Activated CD4-positive, alpha-beta memory T cell treated with anti-CD3 and anti-CD28 coated beads, Interleukin-2, amount 10 ng/mL, durations not matched to agents 7 days and 5 days (primary cell): ENCODE measurements around the gene LIFR. TPM values are rescaled to one million over a fixed set of nuclear protein-coding genes. Genes with fewer than 3 reads are reported as not detected.

Source experiments
- CTCF ChIA-PET: fragments of 350-600 bp; sonication (Branson Sonifier 250); formaldehyde crosslinking; loops from one replicate; lab custom pipeline; 2021; ENCODE audit warnings: antibody characterized with exemption, inconsistent platforms; lab: Charles Lee
- POLR2A ChIA-PET: fragments of 350-600 bp; sonication (Branson Sonifier 250); formaldehyde crosslinking; loops from one replicate; lab custom pipeline; 2021; ENCODE audit warnings: antibody characterized with exemption; lab: Charles Lee
- DNase-seq: peaks from one replicate; pipeline ENCODE4 v3.0.0-alpha.2; 2020
- H3K27ac Mint-ChIP-seq: one replicate; pipeline ENCODE4 v1.8.0; 2021; ENCODE audit warnings: mild to moderate bottlenecking, mixed read lengths
- H3K27me3 Mint-ChIP-seq: one replicate; pipeline ENCODE4 v1.8.0; 2021; ENCODE audit warnings: mixed read lengths
- H3K36me3 Mint-ChIP-seq: one replicate; pipeline ENCODE4 v1.8.0; 2021; ENCODE audit warnings: low read depth, mixed read lengths
- H3K4me1 Mint-ChIP-seq: one replicate; pipeline ENCODE4 v1.8.0; 2021; ENCODE audit warnings: mixed read lengths
- H3K4me3 Mint-ChIP-seq: one replicate; pipeline ENCODE4 v1.8.0; 2021; ENCODE audit warnings: mild to moderate bottlenecking, mixed read lengths
- H3K9me3 Mint-ChIP-seq: one replicate; pipeline ENCODE4 v1.8.0; 2021; ENCODE audit warnings: mixed read lengths
- total RNA-seq, 2 experiments: library from RNA; stranded (reverse); gene quantifications; one replicate each; pipeline ENCODE4 v1.2.3, GENCODE V29; 2021

Gene LIFR
- total RNA-seq, 2 experiments from 2014 or later: 0.05 to 0.18 TPM

DNA sequence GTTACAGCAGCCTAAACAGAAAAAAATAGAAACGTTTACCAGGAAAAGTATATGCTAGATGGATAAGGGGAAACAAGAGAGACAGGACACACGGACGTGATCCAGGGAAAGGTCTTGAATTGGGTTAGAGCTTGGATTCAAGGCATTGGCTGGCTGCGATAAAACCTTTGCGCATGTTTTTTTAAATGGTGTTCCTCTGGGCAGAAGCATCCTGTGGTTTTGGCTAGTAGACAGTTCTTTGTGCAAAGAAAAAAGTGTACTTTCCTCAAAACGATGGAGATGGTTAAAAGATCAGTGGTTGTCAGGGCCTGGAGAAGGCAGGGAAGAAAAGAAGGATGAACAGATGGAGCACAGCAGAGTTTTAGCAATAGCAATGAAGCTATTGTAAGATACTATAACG is 37.5 kb upstream of the LIFR start:
- DNase-seq: no peak
- no peak overlapping the region for H3K4me3 Mint-ChIP-seq
- POLR2A ChIA-PET: no interaction called here
- H3K27ac Mint-ChIP-seq: no peak overlapping the region
- H3K27me3 Mint-ChIP-seq: peaks cover 11% of the 10 kb centered on the region
- no peaks in the 10 kb centered on the region for H3K4me1 Mint-ChIP-seq
- CTCF ChIA-PET: no interaction called here
- H3K36me3 Mint-ChIP-seq: no peaks in the 10 kb centered on the region
- H3K9me3 Mint-ChIP-seq: no peaks in the 10 kb centered on the region

- CTCF ChIA-PET: no interaction called here
- H3K4me1 Mint-ChIP-seq: no peaks in the 10 kb centered on the region
- H3K9me3 Mint-ChIP-seq: no peaks in the 10 kb centered on the region
- POLR2A ChIA-PET: no interaction called here
- H3K27me3 Mint-ChIP-seq: peaks cover 11% of the 10 kb centered on the region
- H3K27ac Mint-ChIP-seq: no peak overlapping the region
- DNase-seq: no peak
- H3K36me3 Mint-ChIP-seq: no peaks in the 10 kb centered on the region
- H3K4me3 Mint-ChIP-seq: no peak overlapping the region
These were observed 35.0 kb upstream of the LIFR start for GRCh38 chr5:38591523-38591849.

DNA sequence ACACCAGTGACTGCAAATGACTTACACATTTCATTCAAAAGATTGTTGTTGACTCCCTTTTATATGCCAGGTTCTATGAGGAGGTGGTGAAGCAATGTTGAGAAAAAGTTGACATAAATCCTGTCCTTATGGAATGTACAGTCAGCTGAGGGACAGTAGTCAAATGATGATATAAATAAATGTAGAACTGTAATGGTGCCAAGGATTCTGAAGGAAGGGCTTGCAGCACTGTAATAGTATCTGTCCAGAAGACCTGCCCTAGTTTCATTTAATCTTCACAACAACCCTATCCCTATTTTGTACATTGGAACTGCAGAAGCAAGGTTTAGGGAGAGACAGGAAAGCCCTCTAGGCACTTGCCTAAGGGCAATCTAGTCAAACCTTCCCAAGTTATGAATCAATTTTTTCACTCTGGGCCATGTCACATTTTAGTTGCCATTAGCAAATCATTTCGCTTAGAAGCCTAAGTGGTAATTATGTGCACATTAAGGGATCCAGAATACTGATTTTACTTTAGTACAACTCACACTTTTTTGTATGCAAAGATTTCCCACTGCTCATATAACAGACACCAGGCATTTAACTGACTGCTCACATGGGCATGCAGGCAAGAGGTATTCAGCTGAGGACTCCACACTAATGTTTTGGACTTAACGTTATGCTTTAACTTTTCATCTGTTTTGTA is 34.5 kb upstream of the LIFR start:
- DNase-seq: no peak
- H3K27ac Mint-ChIP-seq: no peak overlapping the region
- H3K27me3 Mint-ChIP-seq: peaks cover 11% of the 10 kb centered on the region
- ChIA-PET CTCF (no interaction called here), POLR2A (no interaction called here)
- no peaks in the 10 kb centered on the region for H3K4me1 Mint-ChIP-seq
- H3K36me3 Mint-ChIP-seq: no peaks in the 10 kb centered on the region
- H3K4me3 Mint-ChIP-seq: no peak overlapping the region
- no peaks in the 10 kb centered on the region for H3K9me3 Mint-ChIP-seq

- H3K4me3 Mint-ChIP-seq: no peak overlapping the region
- H3K9me3 Mint-ChIP-seq: no peaks in the 10 kb centered on the region
- ChIA-PET POLR2A (no interaction called here), CTCF (interaction anchor here (1.8 kb wide), 1 partner anchor 148 kb away, joined by 7 read pairs; no protein-coding TSS in a partner anchor)
- H3K27ac Mint-ChIP-seq: no peak overlapping the region
- no peaks in the 10 kb centered on the region for H3K4me1 Mint-ChIP-seq
- H3K27me3 Mint-ChIP-seq: peaks cover 11% of the 10 kb centered on the region
- DNase-seq: no peak
- H3K36me3 Mint-ChIP-seq: no peaks in the 10 kb centered on the region
These were observed 33.2 kb upstream of the LIFR start for GRCh38 chr5:38589629-38590028.

GRCh38 chr5:38585816-38586215 is 29.4 kb upstream of the LIFR start:
- H3K4me1 Mint-ChIP-seq: peaks cover 3% of the 10 kb centered on the region
- no peak for DNase-seq
- no peaks in the 10 kb centered on the region for H3K9me3 Mint-ChIP-seq
- H3K27ac Mint-ChIP-seq: no peak overlapping the region
- H3K36me3 Mint-ChIP-seq: no peaks in the 10 kb centered on the region
- no peak overlapping the region for H3K4me3 Mint-ChIP-seq
- peaks cover 25% of the 10 kb centered on the region for H3K27me3 Mint-ChIP-seq
- ChIA-PET CTCF (interaction anchor here (1.2 kb wide), 1 partner anchor 144 kb away, joined by 3 read pairs; no protein-coding TSS in a partner anchor), POLR2A (no interaction called here)

DNA sequence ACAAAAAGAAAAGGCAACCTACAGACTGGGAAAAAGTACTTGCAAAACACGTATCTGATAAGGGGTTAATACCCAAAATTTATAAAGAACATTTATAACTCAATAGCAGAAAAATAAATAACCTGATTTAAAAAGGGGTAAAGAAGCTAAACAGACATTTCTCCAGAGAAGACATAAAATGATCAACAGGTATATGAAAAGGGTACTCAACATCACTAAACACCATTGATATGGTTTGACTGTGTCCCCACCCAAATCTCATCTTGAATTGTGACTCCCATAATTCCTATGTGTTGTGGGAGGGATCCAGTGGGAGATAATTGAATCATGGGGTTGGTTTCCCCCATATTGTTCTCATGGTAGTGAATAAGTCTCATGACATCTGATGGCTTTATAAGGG is 27.1 kb upstream of the LIFR start:
- POLR2A ChIA-PET: no interaction called here
- H3K4me1 Mint-ChIP-seq: peaks cover 3% of the 10 kb centered on the region
- no peak for DNase-seq
- peaks cover 23% of the 10 kb centered on the region for H3K27me3 Mint-ChIP-seq
- CTCF ChIA-PET: no interaction called here
- H3K36me3 Mint-ChIP-seq: no peaks in the 10 kb centered on the region
- no peaks in the 10 kb centered on the region for H3K9me3 Mint-ChIP-seq
- H3K4me3 Mint-ChIP-seq: no peak overlapping the region
- no peak overlapping the region for H3K27ac Mint-ChIP-seq

GRCh38 chr5:38582975-38583319 is 26.5 kb upstream of the LIFR start:
- Mint-ChIP-seq H3K4me1 (peaks cover 3% of the 10 kb centered on the region), H3K27ac (no peak overlapping the region), H3K36me3 (no peaks in the 10 kb centered on the region), H3K4me3 (no peak overlapping the region), H3K9me3 (no peaks in the 10 kb centered on the region), H3K27me3 (peaks cover 23% of the 10 kb centered on the region)
- POLR2A ChIA-PET: no interaction called here
- CTCF ChIA-PET: no interaction called here
- no peak for DNase-seq

- Mint-ChIP-seq H3K36me3 (no peaks in the 10 kb centered on the region), H3K4me1 (peaks cover 3% of the 10 kb centered on the region), H3K4me3 (no peak overlapping the region), H3K27ac (no peak overlapping the region), H3K9me3 (no peaks in the 10 kb centered on the region), H3K27me3 (peaks cover 25% of the 10 kb centered on the region)
- CTCF ChIA-PET: no interaction called here
- no peak for DNase-seq
- POLR2A ChIA-PET: no interaction called here
These were observed 26.0 kb upstream of the LIFR start for GRCh38 chr5:38582293-38582974.

DNA sequence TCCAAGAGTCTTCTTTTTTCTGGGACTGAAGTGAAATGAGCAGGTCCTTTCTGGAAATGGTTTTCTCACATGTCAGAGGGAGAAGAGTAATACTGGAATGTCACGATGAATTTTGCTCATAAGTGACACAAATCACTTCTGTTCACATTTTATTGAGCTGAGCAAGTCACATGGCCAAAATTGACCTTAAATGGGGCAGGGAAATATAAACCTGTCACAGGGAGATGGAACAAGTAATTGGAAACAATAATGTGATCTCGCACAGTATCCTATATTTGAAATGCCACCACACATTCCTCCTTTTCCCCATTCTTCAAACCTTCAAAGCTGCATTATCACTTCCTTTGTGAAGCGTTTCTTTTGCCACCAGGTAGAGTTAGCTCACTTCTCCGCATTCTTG is 25.2 kb upstream of the LIFR start:
- Mint-ChIP-seq H3K27me3 (peaks cover 29% of the 10 kb centered on the region), H3K36me3 (no peaks in the 10 kb centered on the region), H3K27ac (no peak overlapping the region), H3K4me1 (peaks cover 3% of the 10 kb centered on the region), H3K4me3 (no peak overlapping the region), H3K9me3 (no peaks in the 10 kb centered on the region)
- POLR2A ChIA-PET: no interaction called here
- CTCF ChIA-PET: no interaction called here
- DNase-seq: no peak

- POLR2A ChIA-PET: no interaction called here
These were observed 22.7 kb upstream of the LIFR start for GRCh38 chr5:38579105-38579504.

DNA sequence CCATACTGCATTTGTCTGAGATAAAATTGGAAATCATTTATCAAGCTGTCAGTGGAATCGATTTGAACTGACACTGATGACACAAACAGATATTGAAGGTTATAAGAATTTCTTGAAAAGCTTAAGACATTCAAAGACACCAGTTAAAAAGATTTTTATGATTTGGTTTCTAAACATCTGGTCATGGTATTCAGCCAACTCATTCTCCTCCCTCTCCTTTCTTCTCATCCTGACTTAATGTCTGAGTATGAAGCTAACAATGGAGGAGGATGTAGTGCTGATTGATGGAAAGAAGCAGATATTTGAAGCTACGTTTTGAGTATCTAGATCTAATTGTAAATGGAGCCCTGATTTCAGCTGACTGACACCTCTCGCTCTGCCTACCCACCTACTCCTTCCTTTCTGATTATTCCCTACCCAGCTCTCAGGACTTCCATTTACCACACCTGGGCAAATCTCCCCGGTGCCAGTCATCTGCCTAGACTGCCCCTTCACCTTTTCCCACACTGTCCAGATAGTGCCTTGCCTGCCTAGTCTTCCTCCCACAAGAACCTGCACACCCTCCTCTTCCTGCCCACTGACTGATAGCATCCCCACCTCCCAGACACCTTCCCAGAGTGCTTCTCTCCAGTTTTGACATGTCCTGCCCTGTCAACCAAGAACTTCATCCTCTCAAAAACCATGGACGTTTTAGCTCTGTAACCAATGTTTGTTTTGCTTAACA is 20.7 kb upstream of the LIFR start:
- CTCF ChIA-PET: no interaction called here
- DNase-seq: no peak
- H3K27me3 Mint-ChIP-seq: peaks cover 21% of the 10 kb centered on the region
- no peaks in the 10 kb centered on the region for H3K4me1 Mint-ChIP-seq
- H3K27ac Mint-ChIP-seq: no peak overlapping the region
- H3K9me3 Mint-ChIP-seq: no peaks in the 10 kb centered on the region
- H3K36me3 Mint-ChIP-seq: no peaks in the 10 kb centered on the region
- no peak overlapping the region for H3K4me3 Mint-ChIP-seq
- POLR2A ChIA-PET: no interaction called here

More at GRCh38 chr5:38579105-38579504, 22.7 kb upstream of the LIFR start:
- no peak overlapping the region for H3K27ac Mint-ChIP-seq
- no peak for DNase-seq
- CTCF ChIA-PET: interaction anchor here (1.0 to 1.6 kb wide), 2 partner anchors 101 to 138 kb away, joined by 3 to 7 read pairs; no protein-coding TSS in a partner anchor
- peaks cover 3% of the 10 kb centered on the region for H3K4me1 Mint-ChIP-seq
- H3K36me3 Mint-ChIP-seq: no peaks in the 10 kb centered on the region
- H3K9me3 Mint-ChIP-seq: no peaks in the 10 kb centered on the region
- H3K4me3 Mint-ChIP-seq: no peak overlapping the region
- peaks cover 28% of the 10 kb centered on the region for H3K27me3 Mint-ChIP-seq

- Mint-ChIP-seq H3K27me3 (peaks cover 21% of the 10 kb centered on the region), H3K27ac (no peak overlapping the region), H3K4me1 (no peaks in the 10 kb centered on the region), H3K4me3 (no peak overlapping the region), H3K9me3 (no peaks in the 10 kb centered on the region), H3K36me3 (no peaks in the 10 kb centered on the region)
- POLR2A ChIA-PET: no interaction called here
- DNase-seq: no peak
- CTCF ChIA-PET: no interaction called here
These were observed 20.0 kb upstream of the LIFR start for GRCh38 chr5:38576442-38576841.

GRCh38 chr5:38575476-38575875 is 19.0 kb upstream of the LIFR start:
- CTCF ChIA-PET: no interaction called here
- no peaks in the 10 kb centered on the region for H3K9me3 Mint-ChIP-seq
- POLR2A ChIA-PET: no interaction called here
- H3K4me1 Mint-ChIP-seq: no peaks in the 10 kb centered on the region
- no peak overlapping the region for H3K27ac Mint-ChIP-seq
- H3K27me3 Mint-ChIP-seq: peaks cover 20% of the 10 kb centered on the region
- no peak overlapping the region for H3K4me3 Mint-ChIP-seq
- no peak for DNase-seq
- H3K36me3 Mint-ChIP-seq: no peaks in the 10 kb centered on the region
